ENCODE measurements around the gene NQO1. TPM values are rescaled to one million over a fixed set of nuclear protein-coding genes. Genes with fewer than 3 reads are reported as not detected.
"Not testable (repeated sequence)": the region's sequence is repeated elsewhere in the genome, so short reads cannot be mapped to it uniquely, and the experiment has no call there.

NQO1 gene
- polyA plus RNA-seq (ENCODE audit: insufficient read length in 4 of 4), result 10 to 100 TPM; 26.6 to 28.2 (median 27.7) TPM

DNA sequence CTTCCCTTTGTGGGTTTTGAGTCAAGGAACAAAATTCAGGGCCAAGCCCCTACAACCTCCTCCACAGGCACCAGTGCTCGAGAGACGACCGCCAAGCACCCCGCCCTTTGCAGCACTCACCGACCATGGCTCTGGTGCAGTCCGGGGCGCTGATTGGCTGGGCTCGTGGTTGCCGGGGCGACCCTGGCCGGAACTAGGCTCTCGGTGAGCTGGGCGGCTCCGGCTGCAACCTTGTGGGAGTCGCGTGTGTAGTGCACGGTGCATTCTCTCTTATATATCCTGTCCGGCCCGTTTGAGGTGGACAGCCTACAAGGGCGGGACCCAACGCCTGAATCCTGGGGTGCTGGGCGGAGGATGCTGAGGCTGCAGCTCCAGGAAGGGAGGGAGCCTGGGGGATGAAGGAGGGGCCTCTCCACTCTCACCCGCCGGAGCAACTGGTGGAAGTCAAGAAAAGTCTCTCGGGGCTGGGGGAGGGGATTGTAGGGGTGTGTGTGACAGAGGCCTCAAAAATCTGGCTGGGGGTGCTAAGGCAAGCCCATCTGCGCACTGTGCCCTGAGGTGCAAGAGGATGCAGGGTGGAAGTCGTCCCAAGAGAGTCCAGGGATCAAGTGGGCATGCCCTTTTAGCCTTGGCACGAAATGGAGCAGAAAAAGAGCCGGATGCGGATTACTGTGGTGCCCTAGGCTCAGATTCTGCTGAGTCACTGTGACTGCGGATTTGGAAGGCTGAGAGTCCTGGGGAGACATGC is at the start of gene NQO1:
Gene NQO1, minus strand, starts transcription at position 248 of the 748 bp plus-strand sequence. Its CDS starts 121 bp downstream, at position 127.
- DNase-seq (ENCODE audit: low read depth in 4 of 4, low spot score in 3 of 4), result peak; percentile 71 to 76 (median 73)

GRCh38 chr16:69775563-69775962 is 49.2 kb upstream of the NQO1 start:
- no peak for DNase-seq (ENCODE audit: low read depth in 4 of 4, low spot score in 3 of 4)

- no peak for DNase-seq (ENCODE audit: low read depth in 4 of 4, low spot score in 3 of 4)
Observed at GRCh38 chr16:69773260-69773947, 47.0 kb upstream of the NQO1 start.

- DNase-seq (ENCODE audit: low read depth in 4 of 4, low spot score in 3 of 4), result no peak
Observed at GRCh38 chr16:69771651-69771967, 45.2 kb upstream of the NQO1 start.

GRCh38 chr16:69769404-69769803 is 43.0 kb upstream of the NQO1 start:
- DNase-seq (ENCODE audit: low read depth in 4 of 4, low spot score in 3 of 4), result no peak

- DNase-seq (ENCODE audit: low read depth in 4 of 4, low spot score in 3 of 4), result no peak
Observed at GRCh38 chr16:69768666-69769065, 42.3 kb upstream of the NQO1 start.

DNA sequence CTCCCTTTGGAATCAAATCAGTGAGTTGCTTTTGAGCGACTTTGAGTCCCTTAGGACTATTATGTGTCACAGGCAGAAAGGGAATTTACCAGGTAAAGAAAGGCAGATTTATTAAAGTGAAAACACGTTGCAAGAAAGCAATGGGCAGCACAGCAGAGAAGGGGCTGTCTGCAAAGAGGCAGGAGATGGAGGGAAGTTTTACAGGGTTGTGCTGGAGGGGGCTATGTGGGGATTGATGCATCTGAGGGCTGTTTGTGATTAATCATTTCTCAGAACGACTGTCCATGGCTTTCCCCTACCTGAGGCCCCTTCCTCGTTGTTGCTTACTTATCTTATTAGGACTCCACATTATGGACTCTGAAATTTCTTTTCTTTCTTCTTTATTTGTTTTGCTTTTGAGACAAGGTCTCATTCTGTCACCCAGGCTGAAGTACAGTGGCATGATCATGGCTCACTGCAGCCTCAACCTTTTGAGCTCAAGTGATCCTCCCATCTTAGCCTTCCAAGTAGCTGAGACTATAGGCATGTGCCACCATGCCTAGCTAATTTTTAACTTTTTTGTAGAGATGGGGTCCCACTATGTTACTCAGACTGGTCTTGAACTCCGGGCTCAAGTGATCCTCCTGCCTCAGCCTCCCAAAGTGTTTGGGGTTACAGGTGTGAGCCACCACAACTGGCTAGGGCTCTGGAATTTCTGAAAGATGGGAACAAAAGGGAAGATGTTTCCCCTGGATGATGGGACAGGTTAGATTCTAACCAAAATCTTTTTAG is 41.3 kb upstream of the NQO1 start:
- no peak for DNase-seq (ENCODE audit: low read depth in 4 of 4, low spot score in 3 of 4)

GRCh38 chr16:69763599-69763942 is 37.2 kb upstream of the NQO1 start:
- no peak for DNase-seq (ENCODE audit: low read depth in 4 of 4, low spot score in 3 of 4)

GRCh38 chr16:69762814-69763598 is 36.6 kb upstream of the NQO1 start:
- peak in 2 of 4 donors; percentile 16 to 29 for DNase-seq (ENCODE audit: low read depth in 4 of 4, low spot score in 3 of 4)

DNA sequence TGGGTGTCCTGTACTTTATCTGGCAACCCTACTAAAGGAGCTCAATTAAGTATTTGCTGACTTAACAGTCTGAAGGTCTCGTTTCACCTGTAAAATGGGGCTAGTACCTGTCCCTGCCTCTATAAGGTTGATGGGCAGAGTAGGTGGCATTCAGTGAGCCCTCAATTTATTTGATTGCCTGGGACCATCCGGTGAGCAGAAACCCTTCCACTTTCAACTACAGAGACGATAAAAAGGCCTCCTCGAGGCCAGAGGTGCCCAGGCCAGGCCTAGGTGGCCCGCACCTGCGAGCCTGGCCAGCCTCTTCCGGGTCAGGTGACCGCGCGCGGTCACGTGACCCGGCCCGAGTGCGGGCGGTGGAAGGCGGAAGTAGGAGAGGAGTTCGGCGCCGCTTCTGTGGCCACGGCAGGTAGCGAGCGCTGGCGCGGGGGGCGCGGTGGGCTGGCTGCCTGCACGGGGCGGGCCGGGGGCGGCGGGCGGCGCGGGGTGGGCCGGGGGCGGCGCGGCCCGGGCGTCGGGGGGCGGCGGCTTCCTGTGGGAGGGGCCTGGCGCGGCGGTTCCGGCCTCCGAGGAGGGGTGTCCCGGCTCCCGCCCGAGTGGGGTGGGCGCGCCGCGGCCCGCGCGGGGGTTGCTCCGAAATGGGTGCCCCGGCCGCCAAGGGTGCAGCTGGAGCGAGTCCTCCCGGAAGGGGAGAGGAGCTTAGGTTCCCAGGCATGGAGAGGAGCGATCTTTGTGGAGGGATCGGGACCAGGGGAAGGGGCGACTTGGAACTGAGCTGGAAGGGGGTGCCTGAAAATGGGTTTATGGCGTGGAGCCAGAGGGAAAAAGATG is 35.8 kb upstream of the NQO1 start, which contains the start of gene WWP2:
Gene WWP2, plus strand, starts transcription at position 350 of the 831 bp plus-strand sequence. CDS start 24,679 bp downstream, outside the sequence.
- peak; percentile 55 to 70 (median 68) for DNase-seq (ENCODE audit: low read depth in 4 of 4, low spot score in 3 of 4)

DNA sequence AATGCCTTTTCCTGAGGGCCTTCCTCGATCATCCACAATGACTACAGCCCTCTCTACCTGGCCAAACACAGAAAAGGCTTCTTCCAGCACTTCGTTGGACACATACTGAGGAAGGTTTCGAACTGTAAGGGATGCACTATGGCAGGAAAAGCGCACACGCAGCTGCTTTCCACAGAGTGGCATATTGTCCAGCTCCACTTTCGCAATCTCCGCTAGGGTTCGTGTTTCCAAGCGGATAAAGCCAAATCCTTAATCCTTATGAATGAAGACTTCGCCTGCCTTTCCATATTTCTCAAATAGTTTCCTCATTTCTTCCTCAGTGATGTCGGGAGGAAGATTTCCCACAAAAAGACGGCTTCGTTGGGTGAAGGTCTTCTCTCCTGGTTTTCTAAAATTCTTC is 31.0 kb upstream of the NQO1 start:
- not testable (repeated sequence) for DNase-seq (ENCODE audit: low read depth in 4 of 4, low spot score in 3 of 4)

GRCh38 chr16:69756705-69757104 is 30.3 kb upstream of the NQO1 start:
- DNase-seq (ENCODE audit: low read depth in 4 of 4, low spot score in 3 of 4), result no peak

- peak; percentile 91 to 98 (median 94) for DNase-seq (ENCODE audit: low read depth in 4 of 4, low spot score in 3 of 4)
Observed at GRCh38 chr16:69754469-69755310, 28.3 kb upstream of the NQO1 start, which contains the start of gene NOB1. Gene NOB1 (minus strand): TSS chr16:69754926. CDS start chr16:69754910, 16 bp downstream.

DNA sequence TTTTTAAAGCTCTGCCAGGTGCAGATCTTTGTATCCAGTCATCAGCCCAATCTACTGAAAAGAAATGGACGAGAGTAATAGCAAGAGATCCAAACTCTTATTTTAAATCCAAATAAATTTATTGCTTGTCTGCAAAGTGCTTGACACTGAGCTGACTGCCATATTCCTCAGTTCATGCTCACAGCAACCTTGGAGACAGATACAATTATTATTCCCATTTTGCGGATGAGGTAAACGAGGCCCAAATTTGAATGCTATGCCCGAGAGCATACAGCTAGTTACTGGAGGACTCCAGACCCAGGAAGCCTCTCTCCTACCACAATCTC is 27.7 kb upstream of the NQO1 start:
- no peak for DNase-seq (ENCODE audit: low read depth in 4 of 4, low spot score in 3 of 4)

- DNase-seq (ENCODE audit: low read depth in 4 of 4, low spot score in 3 of 4), result no peak
Observed at GRCh38 chr16:69748694-69749345, 22.5 kb upstream of the NQO1 start.

DNA sequence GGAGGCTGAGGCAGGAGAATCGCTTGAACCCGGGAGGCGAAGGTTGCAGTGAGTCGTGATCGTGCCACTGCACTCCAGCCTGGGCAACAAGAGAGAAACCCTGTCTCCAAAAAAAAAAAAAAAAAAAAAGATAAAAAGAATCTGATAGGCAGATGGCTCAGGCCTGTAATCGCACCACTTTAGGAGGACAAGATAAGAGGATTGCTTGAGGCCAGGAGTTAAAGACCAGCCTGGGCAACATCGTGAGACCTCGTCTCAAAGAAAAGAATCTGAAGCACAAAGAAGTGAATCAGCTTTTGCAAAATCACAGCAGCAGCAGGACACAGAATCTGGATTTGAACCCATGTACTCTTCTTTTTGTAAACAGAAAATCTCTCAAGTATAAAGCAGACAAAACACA is 20.8 kb upstream of the NQO1 start:
- DNase-seq (ENCODE audit: low read depth in 4 of 4, low spot score in 3 of 4), result no peak

DNA sequence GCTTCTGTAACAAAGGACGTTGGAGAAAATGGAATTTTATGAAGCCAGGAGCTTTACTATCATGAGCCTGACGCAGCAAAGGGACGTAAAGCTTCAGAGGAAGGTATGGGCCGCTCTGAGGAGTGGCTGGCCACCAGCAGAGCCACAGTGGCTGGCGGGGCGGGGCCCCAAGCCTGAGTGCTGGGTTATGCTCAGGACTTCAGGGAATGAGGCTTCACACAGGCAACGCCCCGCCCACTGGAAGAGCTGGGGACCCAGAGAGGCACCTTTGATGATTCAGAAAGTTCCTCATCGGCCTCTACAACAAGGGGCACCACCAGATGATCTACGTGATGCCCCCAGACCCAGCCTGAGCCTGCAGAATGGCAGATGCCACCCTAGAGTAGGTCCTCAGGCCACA is 19.6 kb upstream of the NQO1 start:
- no peak for DNase-seq (ENCODE audit: low read depth in 4 of 4, low spot score in 3 of 4)

DNA sequence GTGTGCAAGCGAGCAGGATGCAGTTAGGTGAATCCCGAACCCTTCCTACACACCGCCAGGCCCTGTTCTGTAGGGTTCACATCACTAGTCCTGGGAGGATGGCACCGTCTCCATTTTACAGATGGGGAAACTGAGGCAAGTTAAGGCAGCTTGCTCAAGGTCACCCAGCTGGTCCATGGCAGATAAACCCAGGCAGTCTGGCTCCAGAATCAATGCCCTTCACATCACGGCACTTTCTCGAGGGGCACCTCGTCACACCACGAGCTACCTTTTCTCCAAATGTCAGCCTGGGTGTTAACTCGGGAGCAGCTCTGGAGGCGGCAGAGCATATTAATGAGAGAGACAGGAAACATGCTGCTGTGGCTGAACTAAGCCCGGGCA is 18.9 kb upstream of the NQO1 start:
- no peak for DNase-seq (ENCODE audit: low read depth in 4 of 4, low spot score in 3 of 4)
